ENCODE results near the gene HLA-B.
A peak's percentile ranks its signal among the peaks of the same experiment; 100 is the strongest.

HLA-B gene

DNA sequence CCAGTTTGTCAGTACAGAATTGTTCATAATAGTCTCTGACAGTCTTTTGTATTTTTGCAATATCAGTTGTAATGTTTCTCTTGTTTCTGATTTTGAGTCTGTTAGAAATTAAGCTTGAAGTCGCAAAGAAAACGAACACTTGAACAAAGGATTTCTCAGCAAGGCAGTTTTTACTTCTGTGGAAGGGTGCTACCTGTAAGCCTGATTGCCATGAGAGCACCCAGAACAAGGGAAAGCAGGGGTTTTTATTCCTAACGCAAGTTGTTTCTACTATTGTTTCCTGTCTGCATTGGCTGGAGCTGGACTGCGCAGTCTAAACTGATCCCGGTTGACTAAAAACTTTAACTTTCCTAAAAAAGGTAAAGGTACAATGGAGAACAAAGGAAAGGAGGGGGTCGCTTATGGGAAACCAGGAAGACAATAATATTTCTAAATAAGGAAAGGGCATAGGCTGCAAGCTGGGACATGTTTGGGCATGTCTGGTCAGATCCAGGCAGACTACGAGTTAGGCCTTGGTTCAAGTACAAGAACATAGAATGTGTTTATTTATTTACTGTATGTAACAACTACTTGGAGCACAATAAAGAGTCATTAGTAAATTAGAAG lies 28.5 kb downstream of the HLA-B start:
- TF ChIP-seq CTCF (conservative IDR thresholded peaks at IDR 0.05; ENCODE audit: control insufficient read depth, insufficient read depth, low read depth, low read length), result no peak
- H3K4me3 ChIP-seq (ENCODE audit: control insufficient read depth, low read depth, low read length), result no peak overlapping the region
- peak; percentile 16 for DNase-seq (ENCODE audit: low read depth)

DNA sequence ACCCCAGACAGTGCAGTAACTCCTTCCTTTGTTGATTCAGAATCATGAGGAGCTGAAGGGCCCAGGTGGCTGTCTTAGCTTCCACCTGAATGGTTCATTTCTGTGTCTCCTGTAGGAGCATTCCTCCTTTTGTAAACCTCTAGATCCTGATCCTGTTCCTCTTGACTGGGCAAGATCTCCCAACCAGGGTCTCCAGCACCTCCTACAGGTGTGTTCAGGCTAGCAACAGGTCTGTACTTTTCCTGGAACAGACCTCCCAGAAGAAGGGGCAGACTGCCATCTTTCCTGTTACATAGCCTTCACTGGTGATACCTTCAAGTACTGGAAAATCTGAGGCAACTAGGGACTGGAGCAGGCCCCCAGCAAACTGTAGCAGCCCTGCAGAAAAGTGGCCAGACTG lies 35.2 kb downstream of the HLA-B start:
- DNase-seq (ENCODE audit: low read depth), result no peak
- no peak overlapping the region for H3K4me3 ChIP-seq (ENCODE audit: control insufficient read depth, low read depth, low read length)
- TF ChIP-seq CTCF (conservative IDR thresholded peaks at IDR 0.05; ENCODE audit: control insufficient read depth, insufficient read depth, low read depth, low read length), result no peak

- TF ChIP-seq CTCF (conservative IDR thresholded peaks at IDR 0.05; ENCODE audit: control insufficient read depth, insufficient read depth, low read depth, low read length), result no peak
- H3K4me3 ChIP-seq (ENCODE audit: control insufficient read depth, low read depth, low read length), result no peak overlapping the region
- no peak for DNase-seq (ENCODE audit: low read depth)
Observed at GRCh38 chr6:31321005-31321707, 35.8 kb downstream of the HLA-B start.

- no peak overlapping the region for H3K4me3 ChIP-seq (ENCODE audit: control insufficient read depth, low read depth, low read length)
- TF ChIP-seq CTCF (conservative IDR thresholded peaks at IDR 0.05; ENCODE audit: control insufficient read depth, insufficient read depth, low read depth, low read length), result no peak
- no peak for DNase-seq (ENCODE audit: low read depth)
Observed at GRCh38 chr6:31317036-31317435, 39.9 kb downstream of the HLA-B start.

DNA sequence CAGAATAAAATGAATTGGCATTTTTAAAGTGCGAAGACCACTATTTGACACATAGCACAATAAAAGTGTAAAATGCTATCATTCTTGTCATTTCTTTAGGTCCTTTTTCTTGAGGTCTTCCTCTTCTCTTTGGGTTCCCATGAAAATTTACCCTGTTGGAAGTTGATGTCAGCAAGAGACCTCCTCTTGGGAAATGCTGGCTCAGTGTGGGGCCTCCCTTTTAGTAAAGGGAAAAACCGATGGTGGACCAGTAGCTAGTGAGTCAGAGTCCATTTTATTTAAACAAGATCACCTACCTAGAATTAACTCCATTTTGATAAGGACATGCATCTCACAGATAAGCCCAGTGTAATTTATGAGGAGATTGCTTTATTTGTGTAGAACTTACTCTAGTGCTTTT lies 47.3 kb downstream of the HLA-B start:
- no peak overlapping the region for H3K4me3 ChIP-seq (ENCODE audit: control insufficient read depth, low read depth, low read length)
- no peak for DNase-seq (ENCODE audit: low read depth)
- TF ChIP-seq CTCF (conservative IDR thresholded peaks at IDR 0.05; ENCODE audit: control insufficient read depth, insufficient read depth, low read depth, low read length), result no peak

GRCh38 chr6:31308845-31309175 lies 48.2 kb downstream of the HLA-B start:
- no peak overlapping the region for H3K4me3 ChIP-seq (ENCODE audit: control insufficient read depth, low read depth, low read length)
- TF ChIP-seq CTCF (conservative IDR thresholded peaks at IDR 0.05; ENCODE audit: control insufficient read depth, insufficient read depth, low read depth, low read length), result no peak
- DNase-seq (ENCODE audit: low read depth), result no peak
